Right atrium auricular region (tissue), 2 donors: Measurements from ENCODE around the gene SP8. TPM values are rescaled to one million over a fixed set of nuclear protein-coding genes. Genes with fewer than 3 reads are reported as not detected.

Source experiments
- DNase-seq: peaks from one replicate; pipeline ENCODE4 v3.0.0-alpha.2; 2019; ENCODE audit warnings: low spot score
- H3K27ac ChIP-seq, 2 donors: fragments of 200-600 bp; sonication (generic); 1 replicate in 1 of 2; 2 replicates in 1 of 2; pipeline ENCODE4 v1.5.1; 2016 to 2019
- H3K27me3 ChIP-seq, 2 donors: fragments of 200-600 bp; sonication (generic); one replicate each; pipeline versions ENCODE4 v1.5.1 to v1.6.0; 2017 to 2019
- H3K36me3 ChIP-seq: fragments of 200-600 bp; sonication (generic); one replicate; pipeline ENCODE4 v1.5.1; 2016
- H3K4me1 ChIP-seq, 2 donors: fragments of 200-600 bp; sonication (generic); one replicate each; pipeline versions ENCODE4 v1.5.1 to v1.6.0; 2017 to 2019
- H3K4me3 ChIP-seq, 2 donors: fragments of 200-600 bp; sonication (generic); 1 replicate in 1 of 2; 2 replicates in 1 of 2; pipeline ENCODE4 v1.5.1; 2017 to 2019; ENCODE audit warnings: mild to moderate bottlenecking in 1 of 2, moderate library complexity in 1 of 2
- H3K9me3 ChIP-seq, 2 donors: fragments of 200-600 bp; sonication (generic); one replicate each; pipeline ENCODE4 v1.5.1; 2019
- CTCF ChIP-seq, 2 donors: fragments of 200-600 bp; sonication (generic); IDR thresholded peaks; one replicate each; pipeline ENCODE4 v1.5.1; 2019; ENCODE audit warnings: antibody characterized with exemption in 2 of 2
- total RNA-seq, 2 donors: library from RNA; depleted of rRNA; stranded (reverse); fragments of >200 nt; gene quantifications; one replicate each; pipeline ENCODE4 v1.1.0, GENCODE V29; 2016

Gene SP8
- total RNA-seq, 2 donors from 2014 or later: not detected

DNA sequence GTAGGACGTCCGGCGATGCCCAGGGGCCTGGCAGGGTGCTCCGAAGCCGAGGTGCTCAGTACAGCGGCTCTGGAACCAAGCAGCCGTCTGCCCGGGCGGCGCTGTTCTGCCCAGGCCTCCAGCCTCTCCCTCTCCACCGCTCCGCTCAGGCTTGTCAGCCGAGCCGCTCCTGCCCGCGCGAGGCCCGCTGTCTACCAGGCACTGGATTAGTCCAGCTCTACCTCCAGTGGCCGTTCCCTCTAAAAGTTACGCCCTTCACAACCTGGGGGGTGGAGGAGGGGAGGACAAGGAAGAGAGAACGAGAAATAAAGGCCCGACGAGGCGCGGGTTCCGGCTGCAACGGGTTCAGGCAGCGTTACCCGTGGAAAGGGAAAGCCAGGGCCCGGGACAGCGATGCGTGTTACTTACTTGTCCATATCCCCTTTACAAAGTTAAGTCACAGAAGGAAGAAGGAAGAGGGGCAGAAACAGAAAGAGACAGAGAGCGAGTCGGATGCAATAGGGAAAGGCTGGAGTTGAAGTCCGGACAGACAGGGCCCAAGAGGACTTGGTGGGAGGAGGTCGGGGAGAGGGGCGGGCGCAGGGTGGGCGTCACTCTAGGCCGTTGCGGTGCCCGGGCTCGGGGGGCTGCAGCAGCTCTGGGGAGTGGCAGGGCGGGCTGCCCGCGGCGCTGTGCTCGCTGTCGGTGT lies 2.8 kb downstream of the SP8 start:
- TF ChIP-seq CTCF (IDR thresholded peaks at IDR 0.05): no peak
- no peak for DNase-seq
- Histone ChIP-seq H3K4me3 (peak overlapping the region in 1 of 2 donors; percentile 36), H3K4me1 (peaks cover 0 to 38% of the 10 kb centered on the region in 2 donors), H3K27ac (no peak overlapping the region), H3K27me3 (peaks cover 61 to 64% of the 10 kb centered on the region in 2 donors), H3K36me3 (no peaks in the 10 kb centered on the region), H3K9me3 (no peaks in the 10 kb centered on the region)

GRCh38 chr7:20783125-20783699 lies 3.5 kb downstream of the SP8 start:
- peaks cover 59 to 64% of the 10 kb centered on the region in 2 donors for H3K27me3 ChIP-seq
- DNase-seq: no peak
- H3K9me3 ChIP-seq: no peaks in the 10 kb centered on the region
- H3K4me3 ChIP-seq: no peak overlapping the region
- no peak for TF ChIP-seq CTCF (IDR thresholded peaks at IDR 0.05)
- H3K4me1 ChIP-seq: peaks cover 0 to 41% of the 10 kb centered on the region in 2 donors
- H3K27ac ChIP-seq: no peak overlapping the region
- no peaks in the 10 kb centered on the region for H3K36me3 ChIP-seq

DNA sequence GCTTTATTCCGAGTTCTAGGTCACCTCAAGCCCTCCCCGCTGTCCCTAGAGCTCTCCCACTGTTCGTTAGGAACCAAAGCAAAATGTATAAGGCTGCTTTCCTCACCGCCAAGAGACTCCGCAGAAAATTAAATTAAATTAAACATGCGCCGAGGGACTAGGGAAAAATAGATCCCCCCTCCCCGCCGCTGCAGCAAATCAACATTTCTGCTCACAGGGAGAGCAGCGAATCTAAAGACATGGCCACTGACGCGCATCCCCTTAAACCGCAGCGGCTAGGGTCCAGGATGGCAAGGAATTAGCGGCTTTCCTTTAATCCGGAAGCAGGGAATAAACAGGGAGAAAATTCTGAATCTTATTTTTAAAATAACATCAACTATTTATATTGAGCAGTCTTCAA lies 7.6 kb downstream of the SP8 start:
- H3K4me1 ChIP-seq: peaks cover 0 to 7% of the 10 kb centered on the region in 2 donors
- H3K9me3 ChIP-seq: no peaks in the 10 kb centered on the region
- DNase-seq: no peak
- no peak overlapping the region for H3K4me3 ChIP-seq
- H3K36me3 ChIP-seq: no peaks in the 10 kb centered on the region
- no peak for TF ChIP-seq CTCF (IDR thresholded peaks at IDR 0.05)
- peaks cover 36 to 52% of the 10 kb centered on the region in 2 donors for H3K27me3 ChIP-seq
- H3K27ac ChIP-seq: no peak overlapping the region

GRCh38 chr7:20778063-20778721 lies 8.5 kb downstream of the SP8 start:
- Histone ChIP-seq H3K27ac (no peak overlapping the region), H3K4me1 (peaks cover 0 to 4% of the 10 kb centered on the region in 2 donors), H3K36me3 (no peaks in the 10 kb centered on the region), H3K4me3 (peak overlapping the region in 1 of 2 donors; percentile 35), H3K27me3 (peaks cover 32 to 46% of the 10 kb centered on the region in 2 donors), H3K9me3 (no peaks in the 10 kb centered on the region)
- DNase-seq: no peak
- peak; percentile 40 to 71 for TF ChIP-seq CTCF (IDR thresholded peaks at IDR 0.05)

DNA sequence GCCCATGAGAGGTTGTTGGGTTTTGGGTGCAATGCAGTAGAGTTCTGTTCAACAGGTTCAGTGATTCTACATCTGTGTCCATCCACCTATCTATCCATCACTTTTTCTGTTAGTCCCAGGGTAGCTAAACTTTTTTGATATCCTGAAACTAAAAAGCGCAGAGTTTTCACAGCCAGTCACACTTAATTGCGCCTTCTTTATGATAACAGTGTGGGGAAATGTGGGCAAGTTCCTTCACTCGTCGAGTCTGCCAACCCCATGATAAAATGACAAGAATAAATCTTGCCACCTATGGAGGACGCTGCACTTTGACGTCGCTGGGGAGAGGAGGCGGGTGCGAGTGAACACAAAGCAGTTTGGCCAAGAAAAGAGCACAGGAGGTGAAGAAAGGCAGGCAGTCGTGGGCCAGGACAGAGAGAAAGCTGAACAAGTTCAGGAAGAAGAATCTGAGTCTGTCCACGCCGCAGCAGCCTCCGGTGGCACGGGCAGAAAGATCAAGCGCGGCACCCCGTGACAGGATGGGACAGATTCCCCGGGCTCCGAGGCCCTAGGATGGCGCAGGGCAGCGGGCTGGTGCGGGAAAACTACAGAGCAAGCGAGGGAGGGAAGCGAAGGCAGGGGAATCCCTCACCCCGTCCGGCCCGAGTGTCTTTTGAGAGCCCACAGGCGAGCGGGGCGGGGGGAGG lies 9.2 kb downstream of the SP8 start:
- Histone ChIP-seq H3K4me1 (peaks cover 0 to 4% of the 10 kb centered on the region in 2 donors), H3K27me3 (peaks cover 27 to 46% of the 10 kb centered on the region in 2 donors), H3K9me3 (no peaks in the 10 kb centered on the region), H3K27ac (no peak overlapping the region), H3K36me3 (no peaks in the 10 kb centered on the region), H3K4me3 (peak overlapping the region in 1 of 2 donors; percentile 35)
- no peak for DNase-seq
- no peak for TF ChIP-seq CTCF (IDR thresholded peaks at IDR 0.05)
